ENCODE data around the gene PJA2.

GRCh38 chr5:109406719-109407118 is 3.1 kb downstream of the PJA2 start:
- TF ChIP-seq, protein P1, sequence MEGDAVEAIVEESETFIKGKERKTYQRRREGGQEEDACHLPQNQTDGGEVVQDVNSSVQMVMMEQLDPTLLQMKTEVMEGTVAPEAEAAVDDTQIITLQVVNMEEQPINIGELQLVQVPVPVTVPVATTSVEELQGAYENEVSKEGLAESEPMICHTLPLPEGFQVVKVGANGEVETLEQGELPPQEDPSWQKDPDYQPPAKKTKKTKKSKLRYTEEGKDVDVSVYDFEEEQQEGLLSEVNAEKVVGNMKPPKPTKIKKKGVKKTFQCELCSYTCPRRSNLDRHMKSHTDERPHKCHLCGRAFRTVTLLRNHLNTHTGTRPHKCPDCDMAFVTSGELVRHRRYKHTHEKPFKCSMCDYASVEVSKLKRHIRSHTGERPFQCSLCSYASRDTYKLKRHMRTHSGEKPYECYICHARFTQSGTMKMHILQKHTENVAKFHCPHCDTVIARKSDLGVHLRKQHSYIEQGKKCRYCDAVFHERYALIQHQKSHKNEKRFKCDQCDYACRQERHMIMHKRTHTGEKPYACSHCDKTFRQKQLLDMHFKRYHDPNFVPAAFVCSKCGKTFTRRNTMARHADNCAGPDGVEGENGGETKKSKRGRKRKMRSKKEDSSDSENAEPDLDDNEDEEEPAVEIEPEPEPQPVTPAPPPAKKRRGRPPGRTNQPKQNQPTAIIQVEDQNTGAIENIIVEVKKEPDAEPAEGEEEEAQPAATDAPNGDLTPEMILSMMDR (conservative IDR thresholded peaks at IDR 0.05 in 1 of 2, IDR thresholded peaks at IDR 0.05 in 1 of 2; ENCODE audit: extremely low read depth in 1 of 2, insufficient read depth in 1 of 2, low read depth in 1 of 2, low read length in 2 of 2) = no peak
- TF ChIP-seq EZH2 (IDR thresholded peaks at IDR 0.05; ENCODE audit: borderline replicate concordance, low read length) = no peak

Data from mammary epithelial cell (primary cell).